SK-N-MC (cell line): Measurements from ENCODE around the gene HS2ST1.

Source experiments
- DNase-seq: peaks from one replicate; pipeline ENCODE4 v3.0.0-alpha.2; 2011; ENCODE audit warnings: low read depth, low spot score
- H3K27ac ChIP-seq: fragments of 200-600 bp; sonication (generic); 2 replicates; pipeline ENCODE4 v1.5.1; 2016; ENCODE audit warnings: mixed run types
- H3K36me3 ChIP-seq: fragments of 200-600 bp; sonication (generic); 2 replicates; pipeline ENCODE4 v1.6.1; 2017; ENCODE audit warnings: antibody characterized with exemption, low read length, mixed read lengths; ENCODE audit not compliant: insufficient read depth
- H3K4me3 ChIP-seq: fragments of 200-600 bp; sonication (generic); 2 replicates; pipeline ENCODE4 v1.5.1; 2016
- H3K9ac ChIP-seq: fragments of 200-600 bp; sonication (generic); 2 replicates; pipeline ENCODE4 v1.8.0; 2017; ENCODE audit warnings: mixed run types, mixed read lengths; ENCODE audit not compliant: insufficient read length
- H3K9me3 ChIP-seq: fragments of 200-600 bp; sonication (generic); 2 replicates; pipeline ENCODE4 v1.6.1; 2017; ENCODE audit warnings: low read depth, mild to moderate bottlenecking, antibody characterized with exemption, low read length, moderate library complexity, mixed read lengths
- EZH2 ChIP-seq: fragments of 200-600 bp; sonication (generic); IDR thresholded peaks from one replicate; pipeline ENCODE4 v1.6.1; 2017; ENCODE audit warnings: antibody characterized with exemption
- FOXP2 ChIP-seq: optimal IDR thresholded peaks from 2 replicates; pipeline ENCODE3; 2011; ENCODE audit warnings: mild to moderate bottlenecking, moderate library complexity; ENCODE audit not compliant: insufficient read depth; ENCODE audit errors: extremely low read length, control extremely low read depth
- POLR2AphosphoS5 ChIP-seq: IDR thresholded peaks from 2 replicates; pipeline ENCODE4 v1.6.1; 2012; ENCODE audit warnings: mild to moderate bottlenecking, low read depth, low read length, borderline replicate concordance

HS2ST1 gene

DNA sequence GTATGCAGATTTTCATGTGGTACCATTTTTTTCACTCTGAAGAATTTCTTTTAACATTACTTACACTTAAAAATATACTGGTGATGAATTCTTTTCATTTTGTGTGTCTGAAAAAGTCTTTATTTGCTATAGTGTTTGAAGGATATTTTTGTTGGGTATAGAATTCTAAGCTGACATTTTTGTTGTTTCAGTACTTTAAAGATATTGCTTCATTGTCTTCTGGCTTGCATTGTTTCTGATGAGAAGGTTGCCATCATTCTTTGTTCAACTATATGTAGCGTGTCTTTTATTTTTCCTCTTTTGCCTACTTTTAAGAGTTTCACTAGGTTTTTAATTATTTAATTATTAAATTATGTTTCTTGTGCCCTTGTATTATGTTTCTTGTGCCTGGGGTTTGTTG, 8.0 kb downstream of the HS2ST1 start:
- Histone ChIP-seq H3K27ac (no peak overlapping the region), H3K9ac (no peak overlapping the region), H3K9me3 (no peaks in the 10 kb centered on the region; the same call in 1 of the 2 replicates), H3K36me3 (no peaks in the 10 kb centered on the region), H3K4me3 (no peak overlapping the region)
- DNase-seq = no peak
- no peak for TF ChIP-seq EZH2
- no peak for TF ChIP-seq POLR2AphosphoS5
- no peak for TF ChIP-seq FOXP2

DNA sequence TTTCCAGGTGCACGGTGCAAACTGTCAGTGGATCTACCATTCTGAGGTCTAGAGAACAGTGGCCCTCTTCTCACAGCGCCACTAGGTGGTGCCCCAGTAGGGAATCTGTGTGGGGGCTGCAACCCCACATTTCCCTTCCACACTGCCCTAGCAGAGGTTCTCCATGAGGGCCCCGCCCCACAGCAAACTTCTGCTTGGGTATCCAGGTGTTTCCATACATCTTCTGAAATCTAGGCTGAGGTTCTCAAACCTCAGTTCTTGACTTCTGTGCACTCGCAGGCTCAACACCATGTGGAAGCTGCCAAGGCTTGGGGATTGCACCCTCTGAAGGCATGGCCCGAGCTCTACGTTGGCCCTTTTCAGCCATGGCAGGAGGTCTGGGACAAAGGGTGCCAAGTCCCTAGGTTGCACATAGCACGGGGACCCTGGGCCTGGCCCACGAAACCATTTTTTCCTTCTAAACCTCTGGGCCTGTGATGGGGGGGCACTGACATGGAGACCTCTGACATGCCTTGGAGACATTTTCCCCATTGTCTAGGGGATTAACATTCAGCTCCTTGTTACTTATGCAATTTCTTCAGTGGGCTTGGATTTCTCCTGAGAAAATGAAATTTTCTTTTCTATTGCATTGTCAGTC, 10.0 kb downstream of the HS2ST1 start:
- Histone ChIP-seq H3K4me3 (no peak overlapping the region), H3K9ac (no peak overlapping the region), H3K36me3 (no peaks in the 10 kb centered on the region), H3K27ac (no peak overlapping the region), H3K9me3 (no peaks in the 10 kb centered on the region; the same call in 1 of the 2 replicates)
- TF ChIP-seq FOXP2 (no peak), POLR2AphosphoS5 (no peak), EZH2 (no peak)
- no peak for DNase-seq

DNA sequence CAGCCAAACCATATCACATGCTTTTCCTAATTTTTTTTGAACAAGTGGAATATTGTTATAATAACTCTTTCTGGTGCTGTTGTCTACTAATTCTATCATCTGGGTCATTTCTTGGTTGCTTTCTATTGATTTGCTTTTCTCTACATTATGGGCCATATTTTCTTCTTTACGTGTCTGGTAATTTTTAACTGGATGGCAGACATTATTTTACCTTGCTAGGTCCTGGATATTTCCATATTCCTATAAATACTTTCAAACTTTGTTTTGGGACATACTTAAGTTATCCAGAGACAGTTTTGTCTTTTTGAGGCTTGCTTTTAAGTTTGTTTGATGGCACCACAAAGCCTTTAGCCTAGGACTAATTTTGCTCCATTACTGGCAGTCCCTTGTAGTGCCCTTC, 11.3 kb downstream of the HS2ST1 start:
- TF ChIP-seq POLR2AphosphoS5 (no peak), FOXP2 (no peak), EZH2 (no peak)
- Histone ChIP-seq H3K9me3 (no peaks in the 10 kb centered on the region; the same call in 1 of the 2 replicates), H3K27ac (no peak overlapping the region), H3K4me3 (no peak overlapping the region), H3K36me3 (no peaks in the 10 kb centered on the region), H3K9ac (no peak overlapping the region)
- DNase-seq = no peak

DNA sequence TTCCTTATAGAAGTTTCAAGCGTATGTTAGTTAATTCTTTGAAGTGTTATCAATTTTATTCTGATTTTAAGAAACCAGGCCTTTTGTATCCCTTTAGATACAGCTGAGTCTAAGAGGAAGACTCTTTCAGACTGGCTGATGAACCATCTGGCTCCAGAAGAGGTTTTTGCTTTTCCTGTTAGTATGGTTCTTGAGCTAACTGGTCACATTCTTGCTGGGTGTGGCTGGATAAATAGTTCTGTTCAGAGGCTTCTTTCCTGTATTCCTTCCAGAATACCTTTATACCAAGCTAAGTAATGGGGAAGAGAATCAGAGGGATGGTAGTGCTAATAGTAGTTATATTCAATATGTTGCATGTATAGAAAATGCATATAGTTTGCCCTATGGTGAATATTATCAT, 12.4 kb downstream of the HS2ST1 start:
- no peaks in the 10 kb centered on the region for H3K36me3 ChIP-seq
- H3K4me3 ChIP-seq = no peak overlapping the region
- DNase-seq = no peak
- TF ChIP-seq FOXP2 (no peak), POLR2AphosphoS5 (no peak), EZH2 (no peak)
- no peaks in the 10 kb centered on the region; the same call in 1 of the 2 replicates for H3K9me3 ChIP-seq
- H3K27ac ChIP-seq = no peak overlapping the region
- H3K9ac ChIP-seq = no peak overlapping the region

DNA sequence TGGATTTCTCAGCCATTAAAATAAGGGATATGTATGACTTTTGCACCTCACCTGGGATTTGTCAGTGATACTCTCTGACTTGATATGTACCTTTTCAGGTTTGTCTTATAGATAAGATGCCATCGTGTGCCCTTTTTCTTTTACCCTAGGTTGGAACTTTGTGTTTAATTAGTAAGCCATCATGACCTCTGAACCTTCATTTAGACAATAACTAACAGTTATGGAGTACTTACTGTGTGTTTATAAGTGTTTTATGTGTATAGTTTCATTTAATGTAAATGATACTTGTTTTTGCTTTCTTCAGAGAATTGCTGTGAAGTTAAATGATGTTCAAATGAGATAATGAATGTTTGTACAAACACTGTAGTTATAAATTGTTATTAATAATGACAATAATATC, 14.4 kb downstream of the HS2ST1 start:
- no peaks in the 10 kb centered on the region for H3K9me3 ChIP-seq
- no peak overlapping the region for H3K27ac ChIP-seq
- DNase-seq = no peak
- H3K9ac ChIP-seq = no peak overlapping the region
- TF ChIP-seq FOXP2 (no peak), EZH2 (no peak), POLR2AphosphoS5 (no peak)
- H3K4me3 ChIP-seq = no peak overlapping the region
- H3K36me3 ChIP-seq = no peaks in the 10 kb centered on the region

DNA sequence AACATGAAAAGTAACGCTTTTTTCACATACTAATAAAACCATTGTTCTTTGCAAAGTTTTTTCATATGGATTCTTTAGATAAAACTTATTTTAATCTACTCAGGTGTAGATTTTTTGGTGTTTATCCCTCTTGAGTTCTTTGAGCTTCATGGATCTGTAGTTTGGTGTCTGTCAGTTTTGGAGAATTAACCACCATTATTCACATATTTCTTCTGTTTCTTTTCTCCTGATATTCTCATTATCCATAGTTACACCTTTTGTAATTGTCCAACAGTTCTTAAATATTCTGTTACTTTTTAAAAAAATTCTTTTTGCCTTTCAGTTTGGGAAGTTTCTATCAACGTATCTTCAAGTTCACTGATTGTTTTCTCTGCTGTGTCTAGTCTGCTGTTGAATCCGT, 18.6 kb downstream of the HS2ST1 start:
- no peak for TF ChIP-seq POLR2AphosphoS5
- no peak for TF ChIP-seq FOXP2
- TF ChIP-seq EZH2 = no peak
- no peak for DNase-seq
- Histone ChIP-seq H3K9ac (no peak overlapping the region), H3K36me3 (no peaks in the 10 kb centered on the region), H3K4me3 (no peak overlapping the region), H3K9me3 (no peaks in the 10 kb centered on the region), H3K27ac (no peak overlapping the region)

DNA sequence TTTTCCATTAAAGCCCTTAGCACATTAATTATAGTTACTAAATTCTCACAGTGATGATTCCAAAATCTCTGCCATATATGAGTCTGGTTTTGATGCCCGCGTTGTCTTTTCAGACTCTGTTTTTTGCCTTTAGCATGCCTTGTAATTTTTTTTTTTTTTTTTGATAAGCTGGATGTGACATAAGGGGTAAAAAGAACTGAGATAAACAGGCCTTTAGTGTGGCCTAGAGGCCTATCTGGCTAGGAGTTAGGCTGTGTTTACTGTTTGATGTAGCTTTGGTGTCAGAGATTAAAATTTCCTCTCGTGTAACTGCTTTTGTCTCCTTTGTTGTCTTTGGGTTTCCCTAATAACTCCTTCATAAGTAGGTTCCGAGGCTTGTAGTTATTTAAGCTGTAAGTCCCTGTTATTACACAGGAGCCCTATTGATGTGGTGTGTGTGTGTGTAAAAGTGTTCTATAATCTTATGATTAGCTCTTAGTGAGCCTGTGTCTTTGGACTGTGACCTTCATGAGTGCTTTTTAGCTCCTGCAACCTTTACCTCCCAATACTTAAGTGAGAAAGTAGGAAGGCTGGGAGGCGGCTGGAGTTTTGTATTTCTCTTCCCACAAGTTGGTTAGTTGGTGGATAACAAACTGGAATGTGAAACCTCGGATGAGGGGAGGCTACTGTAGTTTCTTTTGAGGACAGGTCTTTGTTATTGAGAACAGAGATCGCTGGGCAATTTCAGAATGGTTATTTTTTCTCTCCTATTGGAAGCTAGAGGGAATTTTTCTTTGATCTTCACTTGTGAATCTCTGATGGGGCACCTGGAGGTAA, 19.3 kb downstream of the HS2ST1 start:
- H3K4me3 ChIP-seq = no peak overlapping the region
- TF ChIP-seq EZH2 = no peak
- TF ChIP-seq POLR2AphosphoS5 = no peak
- TF ChIP-seq FOXP2 = no peak
- H3K27ac ChIP-seq = no peak overlapping the region
- H3K9ac ChIP-seq = no peak overlapping the region
- no peak for DNase-seq
- H3K9me3 ChIP-seq = no peaks in the 10 kb centered on the region
- no peaks in the 10 kb centered on the region for H3K36me3 ChIP-seq

DNA sequence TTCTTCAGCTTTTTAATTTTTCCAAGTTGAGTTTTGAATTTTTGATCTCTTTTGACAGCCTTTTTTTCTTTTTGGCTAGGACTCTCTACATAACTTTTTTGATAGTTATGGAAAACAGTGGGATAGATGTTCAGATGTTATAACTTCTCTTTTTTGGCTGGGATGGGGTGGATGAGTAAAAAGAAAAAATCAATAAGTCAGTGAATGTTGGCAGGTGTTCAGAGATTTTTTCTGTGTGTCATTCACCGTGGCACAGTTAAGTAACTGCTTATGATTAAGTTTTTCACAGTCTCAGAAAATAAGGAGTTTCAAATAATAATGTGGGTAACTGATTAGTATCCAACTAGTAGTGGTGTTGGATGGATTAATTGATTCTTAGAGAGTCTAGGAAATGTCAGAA, 24.0 kb downstream of the HS2ST1 start:
- TF ChIP-seq POLR2AphosphoS5 = no peak
- TF ChIP-seq FOXP2 = no peak
- TF ChIP-seq EZH2 = no peak
- no peak overlapping the region for H3K4me3 ChIP-seq
- H3K36me3 ChIP-seq = no peaks in the 10 kb centered on the region
- no peaks in the 10 kb centered on the region for H3K9me3 ChIP-seq
- H3K27ac ChIP-seq = no peak overlapping the region
- no peak overlapping the region for H3K9ac ChIP-seq
- no peak for DNase-seq
